ENCODE measurements around the gene SH3BP1. TPM values are rescaled to one million over a fixed set of nuclear protein-coding genes. Genes with fewer than 3 reads are reported as not detected.
"Not testable (repeated sequence)": the region's sequence is repeated elsewhere in the genome, so short reads cannot be mapped to it uniquely, and the experiment has no call there.

The SH3BP1 gene
- polyA plus RNA-seq, 1 donor = 27.1 TPM

DNA sequence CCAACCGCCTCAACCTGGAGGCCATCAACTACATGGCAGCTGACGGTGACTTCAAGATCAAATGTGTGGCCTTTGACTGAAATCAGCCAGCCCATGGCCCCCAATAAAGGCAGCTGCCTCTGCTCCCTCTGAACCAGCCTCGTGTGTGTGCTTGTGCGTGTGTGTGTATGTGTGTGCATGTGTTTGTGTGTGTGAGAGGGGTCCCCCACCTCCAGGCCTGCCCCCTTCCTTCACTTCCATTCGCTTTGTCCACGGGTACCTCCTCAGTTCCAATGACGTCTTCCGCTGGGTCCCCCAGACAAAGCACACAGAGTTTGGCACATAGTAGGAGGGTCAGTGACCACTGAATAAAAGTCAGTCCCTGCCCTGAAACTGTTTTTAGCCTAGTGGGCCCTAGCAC, 40.2 kb downstream of the SH3BP1 start:
- DNase-seq = no peak

- no peak for DNase-seq
Measured at GRCh38 chr22:37680191-37680851, 40.9 kb downstream of the SH3BP1 start.

- no peak for DNase-seq
Measured at GRCh38 chr22:37681001-37681424, 41.5 kb downstream of the SH3BP1 start.

DNA sequence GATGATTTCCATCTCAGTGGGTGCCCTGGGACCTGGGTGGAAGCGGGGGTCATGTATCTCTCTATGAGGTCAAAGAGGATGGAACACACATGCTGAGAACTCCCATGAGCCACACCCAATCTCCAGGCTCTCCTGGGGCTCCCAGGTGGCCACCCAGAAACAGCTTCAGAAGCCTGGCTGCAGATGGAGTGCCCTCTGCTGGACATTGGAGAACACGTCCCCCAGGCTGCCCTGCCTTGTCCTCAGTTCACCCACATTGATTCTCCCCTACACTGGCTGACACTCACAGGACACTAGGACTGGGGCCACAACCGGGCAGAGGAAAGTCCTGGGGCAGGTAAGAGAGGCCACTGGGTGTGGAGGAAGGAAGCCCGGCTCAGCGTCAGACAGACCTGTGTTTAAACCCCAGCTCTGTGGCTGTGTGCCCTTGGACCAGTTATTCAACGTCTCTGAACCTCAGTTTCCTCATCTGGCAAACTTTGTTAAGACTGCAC, 42.1 kb downstream of the SH3BP1 start:
- DNase-seq = peak; percentile 55

GRCh38 chr22:37684803-37685615, 45.5 kb downstream of the SH3BP1 start:
- DNase-seq = no peak

DNA sequence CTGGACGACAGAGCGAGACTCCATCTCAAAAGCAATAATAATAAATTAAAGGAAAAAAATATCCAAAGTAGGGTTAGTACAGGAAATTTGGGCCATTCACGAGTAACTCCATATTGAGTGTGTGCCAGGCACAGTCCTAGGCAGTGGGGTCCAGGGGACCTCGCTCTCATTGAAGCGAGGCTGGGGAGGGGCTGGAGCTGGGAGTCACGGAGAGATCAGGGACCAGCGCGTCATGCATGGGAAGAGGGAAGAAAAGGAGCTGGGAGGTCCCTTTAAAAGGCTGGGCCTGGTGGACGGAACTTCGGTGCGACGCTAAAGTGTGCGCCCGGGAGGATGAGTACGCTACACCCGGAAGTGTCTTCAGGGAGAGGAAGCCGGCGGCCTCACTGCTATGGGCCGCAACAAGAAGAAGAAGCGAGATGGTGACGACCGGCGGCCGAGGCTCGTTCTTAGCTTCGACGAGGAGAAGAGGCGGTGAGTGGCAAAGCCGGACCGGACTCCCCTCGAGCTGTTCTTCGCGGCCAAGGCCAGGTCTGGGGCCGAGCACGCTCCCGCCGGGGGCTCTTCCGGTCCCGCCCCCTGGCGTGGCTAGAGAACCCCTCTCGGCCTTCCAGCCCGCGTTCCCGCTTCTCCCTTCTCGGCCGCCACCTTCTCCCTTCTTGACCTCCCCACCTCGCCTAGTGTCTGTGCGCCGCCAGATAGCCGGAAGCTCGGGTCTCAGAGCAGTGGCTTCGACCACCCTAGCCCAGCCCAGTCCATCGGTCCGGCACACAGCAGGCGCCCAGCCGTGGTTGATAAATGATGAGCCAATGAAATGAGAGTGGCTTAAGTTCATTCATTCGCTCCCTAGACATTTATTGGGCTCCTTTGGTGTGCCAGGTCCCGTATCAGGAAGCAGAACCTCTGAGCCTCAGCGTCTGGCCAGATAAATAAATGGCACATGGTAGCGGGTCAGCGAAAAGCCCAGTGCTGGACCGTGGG, 46.8 kb downstream of the SH3BP1 start, which contains the start of gene NOL12:
TSS of gene NOL12 (plus strand) at position 342 of the 981 bp plus-strand sequence. CDS start at position 392, 50 bp downstream.
- DNase-seq = peak; percentile 90

DNA sequence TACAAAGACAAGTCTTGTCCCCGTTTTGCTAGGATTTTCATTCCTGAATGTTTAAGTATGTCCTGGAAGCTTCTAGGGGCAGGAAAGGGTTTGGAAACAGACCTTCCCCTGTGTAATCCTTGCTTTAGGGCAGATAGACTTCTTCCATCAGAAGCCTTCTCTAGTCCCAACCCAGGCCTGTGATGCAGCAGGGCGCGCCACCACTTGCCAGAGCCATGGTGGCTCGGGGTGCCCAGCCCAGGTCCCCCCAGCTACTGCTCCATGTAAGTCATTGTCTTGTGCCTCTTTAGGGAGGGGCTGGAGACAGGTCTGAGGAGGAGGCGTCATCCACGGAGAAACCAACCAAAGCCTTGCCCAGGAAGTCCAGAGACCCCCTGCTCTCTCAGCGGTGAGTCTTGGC, 50.9 kb downstream of the SH3BP1 start:
- no peak for DNase-seq

DNA sequence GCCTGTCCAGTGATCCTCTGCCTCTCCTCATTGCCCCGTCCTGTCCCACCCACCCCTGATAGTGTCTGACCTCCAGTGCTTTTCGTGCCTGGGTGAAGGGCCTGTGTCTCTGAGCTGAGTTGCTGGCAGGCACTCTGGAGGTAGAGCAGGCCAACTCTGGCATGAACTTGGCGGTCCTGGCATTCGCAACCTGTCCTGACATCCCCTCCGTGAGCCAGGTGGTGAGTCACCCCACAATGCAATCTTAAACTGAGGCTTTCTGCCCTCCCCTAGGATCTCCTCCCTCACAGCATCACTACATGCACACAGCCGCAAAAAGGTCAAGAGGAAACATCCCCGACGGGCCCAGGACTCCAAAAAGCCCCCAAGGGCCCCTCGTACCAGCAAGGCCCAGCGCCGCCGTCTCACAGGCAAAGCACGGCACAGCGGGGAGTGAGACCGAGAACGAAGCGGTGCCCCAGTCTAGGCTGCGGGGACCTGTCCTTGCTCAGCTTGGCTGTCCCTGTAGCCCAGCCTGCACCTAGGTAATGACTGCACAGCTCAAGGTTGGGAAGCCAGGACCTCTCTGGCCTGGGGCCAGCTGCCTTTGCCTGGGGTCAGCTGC, 51.5 kb downstream of the SH3BP1 start:
- no peak for DNase-seq

GRCh38 chr22:37692627-37693285, 53.3 kb downstream of the SH3BP1 start:
- no peak for DNase-seq

DNA sequence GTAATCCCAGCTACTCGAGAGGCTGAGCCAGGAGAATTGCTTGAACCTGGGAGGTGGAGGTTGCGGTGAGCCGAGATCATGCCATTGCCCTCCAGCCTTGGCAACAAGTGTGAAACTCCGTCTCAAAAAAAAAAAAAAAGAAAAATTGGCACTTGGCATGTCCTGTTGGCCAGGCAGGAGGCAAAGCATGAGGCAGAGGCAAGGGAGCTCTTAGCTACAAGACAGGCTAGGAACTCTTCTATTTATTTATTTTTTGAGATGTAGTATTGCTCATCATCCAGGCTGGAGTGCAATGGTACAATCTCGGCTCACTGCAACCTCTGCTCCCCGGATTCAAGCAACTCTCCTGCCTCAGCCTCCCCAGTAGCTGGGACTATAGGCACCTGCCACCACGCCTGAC, 54.7 kb downstream of the SH3BP1 start:
- DNase-seq = not testable (repeated sequence)

DNA sequence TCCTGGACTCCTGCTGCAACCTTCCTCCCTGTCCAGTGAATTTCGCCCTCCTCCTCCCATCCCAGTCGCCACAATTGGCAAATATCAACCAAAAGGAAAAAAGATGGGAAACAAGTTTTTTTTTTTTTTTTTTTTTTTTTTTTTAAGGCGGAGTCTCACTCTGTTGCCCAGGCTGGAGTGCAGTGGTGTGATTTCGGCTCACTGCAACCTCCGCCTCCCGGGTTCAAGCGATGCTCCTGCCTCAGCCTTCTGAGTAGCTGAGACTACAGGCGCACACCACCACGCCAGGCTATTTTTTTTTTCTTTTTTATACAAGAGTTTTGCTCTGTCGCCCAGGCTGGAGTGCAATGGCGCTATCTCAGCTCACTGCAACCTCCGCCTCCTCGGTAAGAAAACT, 56.8 kb downstream of the SH3BP1 start:
- not testable (repeated sequence) for DNase-seq

- DNase-seq = peak; percentile 94
Measured at GRCh38 chr22:37696657-37697537, 57.4 kb downstream of the SH3BP1 start, which contains the start of gene TRIOBP. TSS of gene TRIOBP (plus strand) at chr22:37697048. CDS start at chr22:37701366, 4,318 bp downstream.

DNA sequence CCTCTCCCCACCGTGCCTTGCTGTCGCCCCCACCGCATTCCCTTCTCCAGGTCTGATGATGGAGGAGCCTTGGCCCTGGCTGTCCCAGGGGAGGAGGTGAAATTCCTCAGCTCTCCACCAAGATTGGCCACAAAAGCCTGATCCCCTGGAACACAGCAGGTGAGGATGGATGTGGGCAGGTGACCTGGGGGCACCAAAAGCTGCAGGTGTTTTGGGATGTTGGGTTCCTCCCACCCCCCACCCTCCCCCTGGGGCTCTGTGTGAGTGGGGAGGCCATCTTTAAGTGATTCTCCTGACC, 58.0 kb downstream of the SH3BP1 start:
- no peak for DNase-seq

DNA sequence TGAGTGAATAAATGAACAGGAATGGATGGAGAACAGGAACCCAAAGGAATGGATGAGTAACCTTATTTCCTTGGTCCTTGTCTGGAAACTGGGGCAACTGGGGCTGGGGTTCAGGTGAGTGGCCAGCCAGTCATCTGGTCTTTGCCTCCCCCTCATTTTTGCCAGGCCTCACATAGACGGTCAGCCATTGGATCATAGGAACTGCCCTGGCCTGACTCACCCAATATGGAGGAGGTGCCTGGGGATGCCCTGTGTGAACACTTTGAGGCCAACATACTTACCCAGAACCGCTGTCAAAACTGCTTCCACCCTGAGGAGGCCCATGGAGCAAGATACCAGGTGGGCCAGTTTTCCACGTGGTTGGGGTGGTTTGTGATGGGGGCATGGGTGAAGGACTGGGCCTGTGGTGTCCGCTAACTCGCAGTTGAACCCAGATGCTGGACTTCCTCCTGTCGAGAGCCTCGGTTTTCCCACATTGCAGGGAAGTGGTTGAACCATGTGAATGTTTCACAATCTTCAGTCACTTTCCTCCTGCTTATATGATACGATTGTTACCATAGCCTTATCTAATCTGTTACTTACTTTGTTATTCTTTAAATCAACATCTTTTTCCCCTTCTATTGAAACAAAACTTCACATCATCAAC, 61.8 kb downstream of the SH3BP1 start:
- DNase-seq = no peak

DNA sequence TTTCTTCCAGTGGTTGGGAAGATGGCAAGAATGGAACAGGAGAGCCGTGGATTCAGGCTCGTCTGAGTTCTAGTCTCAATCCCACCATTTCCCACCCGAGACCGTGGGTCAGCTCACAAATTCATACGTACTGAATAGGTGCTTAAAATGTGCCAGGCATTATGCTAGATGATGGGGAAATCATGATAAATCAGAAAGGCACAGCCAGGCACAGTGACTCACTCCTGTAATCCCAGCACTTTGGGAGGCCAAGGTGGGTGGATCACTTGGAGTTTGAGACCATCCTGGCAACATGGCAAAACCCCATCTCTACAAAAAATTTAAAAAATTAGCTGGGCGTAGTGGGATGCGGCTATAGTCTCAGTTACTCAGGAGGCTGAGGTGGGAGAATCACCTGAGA, 64.4 kb downstream of the SH3BP1 start:
- no peak for DNase-seq

DNA sequence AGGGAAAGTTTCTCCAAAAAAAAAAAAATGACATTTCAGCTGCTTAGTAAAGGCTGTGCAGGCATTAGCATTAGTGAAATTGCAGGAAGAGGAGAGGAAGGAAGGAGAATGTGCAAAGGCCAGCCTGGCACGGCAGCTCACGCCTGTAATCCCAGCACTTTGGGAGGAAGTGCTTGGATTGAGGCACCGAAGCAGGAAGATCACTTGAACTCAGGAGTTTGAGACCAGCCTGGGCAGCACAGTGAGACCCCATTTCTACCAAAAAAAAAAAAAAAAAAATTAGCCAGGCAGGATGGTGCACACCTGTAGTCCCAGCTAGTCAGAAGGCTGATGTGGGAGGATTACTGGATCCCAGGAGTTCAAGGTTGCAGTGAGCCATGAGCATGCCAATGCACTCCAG, 65.2 kb downstream of the SH3BP1 start:
- no peak for DNase-seq

DNA sequence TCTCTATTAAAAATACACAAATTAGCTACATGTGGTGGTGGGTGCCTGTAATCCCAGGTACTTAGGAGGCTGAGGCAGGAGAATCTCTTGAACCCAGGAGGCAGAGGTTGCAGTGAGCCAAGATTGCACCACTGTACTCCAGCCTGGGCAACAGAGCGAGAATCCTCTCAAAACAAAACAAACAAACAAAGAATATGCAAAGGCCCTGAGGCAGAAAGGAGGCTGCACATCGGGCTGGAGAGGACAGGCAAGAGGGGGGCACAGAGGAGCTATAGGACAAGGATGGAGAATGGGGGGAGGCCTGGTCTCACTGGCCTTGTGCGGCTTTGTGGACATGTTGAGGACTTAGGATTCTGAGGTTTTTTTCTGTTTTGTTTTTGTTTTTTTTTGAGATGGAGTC, 65.7 kb downstream of the SH3BP1 start:
- DNase-seq = no peak
